ENCODE measurements around the gene PTPRN2. TPM values are rescaled to one million over a fixed set of nuclear protein-coding genes. Genes with fewer than 3 reads are reported as not detected.

The PTPRN2 gene
- total RNA-seq, 1 experiment from 2014 or later = not detected

DNA sequence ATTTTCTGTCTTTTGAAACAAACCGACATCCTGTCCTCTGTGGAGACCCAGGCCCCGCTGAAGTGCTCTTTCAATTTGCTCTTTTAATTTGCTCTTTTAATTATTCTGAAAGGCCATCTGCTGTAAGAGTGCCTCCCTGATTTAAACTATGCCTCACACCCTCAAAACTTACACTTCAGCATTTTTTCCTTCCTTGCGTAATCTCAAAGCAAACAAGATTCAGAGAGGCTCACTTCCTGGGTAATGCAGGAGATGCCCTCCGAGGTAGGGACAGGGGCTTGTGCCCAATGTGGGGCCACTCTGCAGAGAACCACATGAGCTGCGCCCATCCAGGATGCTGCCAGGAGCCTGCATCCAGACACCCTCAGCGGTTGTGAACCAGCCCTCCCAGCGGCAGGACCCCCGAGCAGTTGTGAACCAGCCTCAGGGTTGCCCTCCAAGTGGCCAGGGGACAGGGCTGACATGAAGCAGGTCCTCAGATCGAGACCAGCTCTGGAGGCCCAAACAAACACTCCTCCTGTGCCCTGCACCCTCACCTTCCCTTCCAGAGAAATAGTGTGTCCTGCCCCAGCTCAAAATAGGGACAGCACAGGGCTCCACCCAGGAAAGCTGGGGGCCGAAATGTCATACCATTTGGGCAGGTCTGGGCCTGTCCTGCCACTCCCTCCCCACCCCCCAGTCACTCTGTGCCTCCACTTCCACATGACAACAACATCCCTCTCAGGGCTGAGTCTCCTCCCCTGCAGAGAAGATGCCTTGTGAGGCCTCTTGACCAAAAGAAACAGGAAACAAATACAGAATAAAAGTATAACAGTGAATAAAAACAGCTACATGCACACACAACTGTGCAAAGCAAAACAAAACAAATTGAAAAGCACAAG is 190.4 kb downstream of the PTPRN2 start:
- intact Hi-C loops (cut with micrococcal nuclease; ENCODE audit: unreplicated experiment) = no loop called here
- no peak overlapping the region for H3K27ac ChIP-seq
- no peak overlapping the region for H3K4me3 ChIP-seq
- H3K79me2 ChIP-seq (ENCODE audit: low read depth) = no peaks in the 10 kb centered on the region
- ChIA-PET POLR2A (ENCODE audit: unreplicated experiment) (no interaction called here), CTCF (no interaction called here)
- no peak overlapping the region for H2AFZ ChIP-seq
- peaks cover 73% of the 10 kb centered on the region for H3K27me3 ChIP-seq (ENCODE audit: insufficient read depth, low read depth)
- no peak for DNase-seq
- TF ChIP-seq EZH2 (IDR thresholded peaks at IDR 0.05; ENCODE audit: low read depth) = no peak
- TF ChIP-seq, protein P1, sequence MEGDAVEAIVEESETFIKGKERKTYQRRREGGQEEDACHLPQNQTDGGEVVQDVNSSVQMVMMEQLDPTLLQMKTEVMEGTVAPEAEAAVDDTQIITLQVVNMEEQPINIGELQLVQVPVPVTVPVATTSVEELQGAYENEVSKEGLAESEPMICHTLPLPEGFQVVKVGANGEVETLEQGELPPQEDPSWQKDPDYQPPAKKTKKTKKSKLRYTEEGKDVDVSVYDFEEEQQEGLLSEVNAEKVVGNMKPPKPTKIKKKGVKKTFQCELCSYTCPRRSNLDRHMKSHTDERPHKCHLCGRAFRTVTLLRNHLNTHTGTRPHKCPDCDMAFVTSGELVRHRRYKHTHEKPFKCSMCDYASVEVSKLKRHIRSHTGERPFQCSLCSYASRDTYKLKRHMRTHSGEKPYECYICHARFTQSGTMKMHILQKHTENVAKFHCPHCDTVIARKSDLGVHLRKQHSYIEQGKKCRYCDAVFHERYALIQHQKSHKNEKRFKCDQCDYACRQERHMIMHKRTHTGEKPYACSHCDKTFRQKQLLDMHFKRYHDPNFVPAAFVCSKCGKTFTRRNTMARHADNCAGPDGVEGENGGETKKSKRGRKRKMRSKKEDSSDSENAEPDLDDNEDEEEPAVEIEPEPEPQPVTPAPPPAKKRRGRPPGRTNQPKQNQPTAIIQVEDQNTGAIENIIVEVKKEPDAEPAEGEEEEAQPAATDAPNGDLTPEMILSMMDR (conservative IDR thresholded peaks at IDR 0.05) = no peak
- no peaks in the 10 kb centered on the region for H3K9me2 ChIP-seq (ENCODE audit: insufficient read depth)
- H4K20me1 ChIP-seq (ENCODE audit: insufficient read depth) = no peaks in the 10 kb centered on the region
- H3F3A ChIP-seq (ENCODE audit: insufficient read depth, low read depth) = no peaks in the 10 kb centered on the region
- no peak overlapping the region for H3K4me2 ChIP-seq
- BruUV-seq (replicated peaks) = no TSS peak
- no peaks in the 10 kb centered on the region for H3K36me3 ChIP-seq (ENCODE audit: low read depth)
- H3K9me3 ChIP-seq (ENCODE audit: insufficient read depth, low read depth) = no peaks in the 10 kb centered on the region
- H3K4me1 ChIP-seq (replicated peaks; ENCODE audit: insufficient read depth) = no peaks in the 10 kb centered on the region

DNA sequence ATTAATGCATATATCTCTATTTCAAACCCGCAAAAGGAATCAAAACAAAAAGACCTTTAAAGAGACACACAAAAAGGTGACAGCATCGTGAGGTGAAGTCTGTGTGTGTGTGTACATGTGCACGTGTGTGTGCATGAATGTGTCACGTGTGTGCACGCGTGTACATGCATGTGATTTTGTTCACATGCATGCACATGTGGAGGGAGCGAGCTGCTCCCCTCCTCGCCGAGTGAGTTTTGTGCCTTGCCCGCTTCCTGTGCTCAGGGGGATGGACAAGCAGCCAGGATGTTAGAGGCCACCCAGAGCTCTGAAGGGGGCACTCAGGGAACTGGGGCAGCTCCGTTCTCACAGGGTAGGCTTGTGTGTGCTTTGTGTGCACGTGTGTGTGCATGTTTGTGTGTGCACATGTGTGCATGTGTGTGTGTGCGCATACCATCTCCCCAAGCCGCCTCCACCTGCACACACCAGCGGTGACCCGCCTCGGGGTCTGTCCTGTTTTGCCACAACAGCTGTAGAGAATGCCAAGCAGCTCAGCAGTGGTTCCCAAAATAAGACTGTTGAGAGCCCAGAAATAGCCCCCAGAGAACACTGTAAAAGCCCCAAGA is 191.2 kb downstream of the PTPRN2 start:
- H3K4me3 ChIP-seq = no peak overlapping the region
- H3K9me2 ChIP-seq (ENCODE audit: insufficient read depth) = no peaks in the 10 kb centered on the region
- CTCF ChIA-PET = no interaction called here
- intact Hi-C loops (cut with micrococcal nuclease; ENCODE audit: unreplicated experiment) = no loop called here
- H3K4me2 ChIP-seq = no peak overlapping the region
- no peak for TF ChIP-seq EZH2 (IDR thresholded peaks at IDR 0.05; ENCODE audit: low read depth)
- TF ChIP-seq, protein P1 (conservative IDR thresholded peaks at IDR 0.05) = no peak
- no peaks in the 10 kb centered on the region for H3F3A ChIP-seq (ENCODE audit: insufficient read depth, low read depth)
- H2AFZ ChIP-seq = no peak overlapping the region
- POLR2A ChIA-PET (ENCODE audit: unreplicated experiment) = no interaction called here
- no TSS peak for BruUV-seq (replicated peaks)
- peaks cover 73% of the 10 kb centered on the region for H3K27me3 ChIP-seq (ENCODE audit: insufficient read depth, low read depth)
- H3K9me3 ChIP-seq (ENCODE audit: insufficient read depth, low read depth) = no peaks in the 10 kb centered on the region
- no peaks in the 10 kb centered on the region for H3K36me3 ChIP-seq (ENCODE audit: low read depth)
- no peak overlapping the region for H3K27ac ChIP-seq
- H3K4me1 ChIP-seq (replicated peaks; ENCODE audit: insufficient read depth) = no peaks in the 10 kb centered on the region
- H4K20me1 ChIP-seq (ENCODE audit: insufficient read depth) = no peaks in the 10 kb centered on the region
- no peaks in the 10 kb centered on the region for H3K79me2 ChIP-seq (ENCODE audit: low read depth)
- no peak for DNase-seq

DNA sequence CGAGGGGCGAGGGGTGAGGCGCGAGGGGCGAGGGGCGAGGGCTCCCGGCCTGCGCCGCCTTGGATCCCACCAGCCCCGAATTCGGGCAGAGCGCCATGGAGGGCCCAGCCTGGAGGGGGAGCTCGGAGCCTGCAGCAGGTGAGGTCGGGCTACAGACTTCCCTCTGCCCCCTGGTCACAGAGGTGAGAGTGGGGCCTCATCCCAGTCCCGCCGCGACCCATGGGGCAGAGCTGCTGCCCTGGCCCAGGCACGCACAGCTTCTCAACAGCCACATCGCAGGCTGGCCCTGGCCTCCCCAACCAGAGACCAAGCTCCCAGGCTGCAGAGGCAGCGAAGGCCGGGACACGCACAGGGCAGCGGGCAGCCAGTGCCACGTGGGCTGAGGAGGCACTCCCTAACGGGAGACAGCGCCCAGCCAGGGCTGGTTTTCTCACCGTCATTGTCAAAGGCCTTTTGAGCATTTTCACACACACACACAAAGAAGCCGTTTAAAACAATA is 191.8 kb downstream of the PTPRN2 start:
- POLR2A ChIA-PET (ENCODE audit: unreplicated experiment) = no interaction called here
- no peak for DNase-seq
- Histone ChIP-seq H3K4me2 (no peak overlapping the region), H3F3A (ENCODE audit: insufficient read depth, low read depth) (no peaks in the 10 kb centered on the region), H2AFZ (no peak overlapping the region), H3K79me2 (ENCODE audit: low read depth) (no peaks in the 10 kb centered on the region), H3K9me3 (ENCODE audit: insufficient read depth, low read depth) (no peaks in the 10 kb centered on the region), H3K27me3 (ENCODE audit: insufficient read depth, low read depth) (peaks cover 73% of the 10 kb centered on the region), H3K4me3 (no peak overlapping the region), H3K27ac (no peak overlapping the region), H3K9me2 (ENCODE audit: insufficient read depth) (no peaks in the 10 kb centered on the region), H4K20me1 (ENCODE audit: insufficient read depth) (no peaks in the 10 kb centered on the region), H3K36me3 (ENCODE audit: low read depth) (no peaks in the 10 kb centered on the region), H3K4me1 (replicated peaks; ENCODE audit: insufficient read depth) (no peaks in the 10 kb centered on the region)
- intact Hi-C loops (cut with micrococcal nuclease; ENCODE audit: unreplicated experiment) = no loop called here
- BruUV-seq (replicated peaks) = no TSS peak
- CTCF ChIA-PET = no interaction called here
- TF ChIP-seq, protein P1 (conservative IDR thresholded peaks at IDR 0.05) = no peak
- TF ChIP-seq EZH2 (IDR thresholded peaks at IDR 0.05; ENCODE audit: low read depth) = no peak

Measured in PC-9 (cell line).